Measurements from ENCODE around the gene SGO2.
A peak's percentile ranks its signal among the peaks of the same experiment; 100 is the strongest.

The SGO2 gene

GRCh38 chr2:200593905-200594304 is 67.9 kb downstream of the SGO2 start:
- no peak overlapping the region for H3K27ac ChIP-seq
- H3K36me3 ChIP-seq (replicated peaks), result no peaks in the 10 kb centered on the region
- no peak overlapping the region for H3K4me3 ChIP-seq (ENCODE audit: low read depth, low read length)
- no peaks in the 10 kb centered on the region for H3K27me3 ChIP-seq (replicated peaks)
- in situ Hi-C loops (cut with HindIII; ENCODE audit: low pct_ligation_motif_present, low sequenced_read_pairs), result no loop called here
- no peak for DNase-seq
- TF ChIP-seq CTCF (IDR thresholded peaks at IDR 0.05; ENCODE audit: low read depth, low read length, missing control alignments), result no peak

GRCh38 chr2:200595913-200596312 is 69.9 kb downstream of the SGO2 start:
- TF ChIP-seq CTCF (IDR thresholded peaks at IDR 0.05; ENCODE audit: low read depth, low read length, missing control alignments), result no peak
- no peaks in the 10 kb centered on the region for H3K36me3 ChIP-seq (replicated peaks)
- no peak for DNase-seq
- H3K4me3 ChIP-seq (ENCODE audit: low read depth, low read length), result no peak overlapping the region
- H3K27me3 ChIP-seq (replicated peaks), result no peaks in the 10 kb centered on the region
- no peak overlapping the region for H3K27ac ChIP-seq
- in situ Hi-C loops (cut with HindIII; ENCODE audit: low pct_ligation_motif_present, low sequenced_read_pairs), result no loop called here

- Histone ChIP-seq H3K27ac (no peak overlapping the region), H3K27me3 (replicated peaks) (no peaks in the 10 kb centered on the region), H3K36me3 (replicated peaks) (no peaks in the 10 kb centered on the region), H3K4me3 (ENCODE audit: low read depth, low read length) (no peak overlapping the region)
- in situ Hi-C loops (cut with HindIII; ENCODE audit: low pct_ligation_motif_present, low sequenced_read_pairs), result no loop called here
- no peak for DNase-seq
- no peak for TF ChIP-seq CTCF (IDR thresholded peaks at IDR 0.05; ENCODE audit: low read depth, low read length, missing control alignments)
Measured at GRCh38 chr2:200596774-200597570, 71.0 kb downstream of the SGO2 start.

- Histone ChIP-seq H3K36me3 (replicated peaks) (no peaks in the 10 kb centered on the region), H3K4me3 (ENCODE audit: low read depth, low read length) (no peak overlapping the region), H3K27me3 (replicated peaks) (no peaks in the 10 kb centered on the region), H3K27ac (no peak overlapping the region)
- no peak for TF ChIP-seq CTCF (IDR thresholded peaks at IDR 0.05; ENCODE audit: low read depth, low read length, missing control alignments)
- in situ Hi-C loops (cut with HindIII; ENCODE audit: low pct_ligation_motif_present, low sequenced_read_pairs), result no loop called here
- DNase-seq, result no peak
Measured at GRCh38 chr2:200599206-200599605, 73.2 kb downstream of the SGO2 start.

GRCh38 chr2:200600549-200601225 is 74.7 kb downstream of the SGO2 start:
- TF ChIP-seq CTCF (IDR thresholded peaks at IDR 0.05; ENCODE audit: low read depth, low read length, missing control alignments), result no peak
- Histone ChIP-seq H3K36me3 (replicated peaks) (no peaks in the 10 kb centered on the region), H3K27me3 (replicated peaks) (no peaks in the 10 kb centered on the region), H3K4me3 (ENCODE audit: low read depth, low read length) (no peak overlapping the region), H3K27ac (peak overlapping the region; percentile 22)
- peak; percentile 39 for DNase-seq
- in situ Hi-C loops (cut with HindIII; ENCODE audit: low pct_ligation_motif_present, low sequenced_read_pairs), result no loop called here
